GM19099 (cell line): ENCODE results near the gene STUB1.

Experiments
- POLR2A ChIP-seq: IDR thresholded peaks from 3 replicates; pipeline ENCODE4 v1.6.1; 2011; ENCODE audit warnings: low read depth; ENCODE audit not compliant: insufficient read length; ENCODE audit errors: extremely low read depth

STUB1 gene

DNA sequence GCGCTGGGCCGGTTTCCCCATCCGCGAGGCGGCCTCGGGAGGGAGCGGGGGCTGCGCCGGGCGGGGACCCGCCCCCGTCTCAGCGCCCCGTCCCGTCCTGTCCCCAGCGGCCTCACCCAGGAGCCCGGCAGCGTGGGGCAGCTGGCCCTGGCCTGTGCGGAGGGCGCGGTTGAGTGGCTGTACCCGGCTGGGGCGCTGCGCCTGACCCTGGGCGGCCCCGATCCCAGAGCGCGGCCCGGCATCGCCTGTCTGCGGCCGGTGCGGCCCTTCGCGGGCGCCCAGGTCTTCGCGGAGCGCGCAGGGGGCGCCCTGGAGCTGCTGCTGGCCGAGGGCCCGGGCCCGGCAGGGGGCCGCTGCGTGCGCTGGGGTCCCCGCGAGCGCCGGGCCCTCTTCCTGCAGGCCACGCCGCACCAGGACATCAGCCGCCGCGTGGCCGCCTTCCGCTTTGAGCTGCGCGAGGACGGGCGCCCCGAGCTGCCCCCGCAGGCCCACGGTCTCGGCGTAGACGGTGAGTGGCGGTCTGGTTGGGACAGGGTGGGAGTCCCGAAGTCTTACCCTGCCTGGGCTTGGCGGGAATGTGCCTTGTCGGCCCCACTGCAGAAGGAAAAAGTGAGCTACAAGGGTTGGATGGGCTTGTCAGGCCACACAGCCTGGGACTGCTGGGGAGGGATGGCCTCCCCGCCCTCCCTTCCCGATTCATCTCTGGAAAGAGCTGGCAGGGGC lies 35.4 kb downstream of the STUB1 start:
- no peak for TF ChIP-seq POLR2A

GRCh38 chr16:716200-716568 lies 36.0 kb downstream of the STUB1 start:
- no peak for TF ChIP-seq POLR2A

DNA sequence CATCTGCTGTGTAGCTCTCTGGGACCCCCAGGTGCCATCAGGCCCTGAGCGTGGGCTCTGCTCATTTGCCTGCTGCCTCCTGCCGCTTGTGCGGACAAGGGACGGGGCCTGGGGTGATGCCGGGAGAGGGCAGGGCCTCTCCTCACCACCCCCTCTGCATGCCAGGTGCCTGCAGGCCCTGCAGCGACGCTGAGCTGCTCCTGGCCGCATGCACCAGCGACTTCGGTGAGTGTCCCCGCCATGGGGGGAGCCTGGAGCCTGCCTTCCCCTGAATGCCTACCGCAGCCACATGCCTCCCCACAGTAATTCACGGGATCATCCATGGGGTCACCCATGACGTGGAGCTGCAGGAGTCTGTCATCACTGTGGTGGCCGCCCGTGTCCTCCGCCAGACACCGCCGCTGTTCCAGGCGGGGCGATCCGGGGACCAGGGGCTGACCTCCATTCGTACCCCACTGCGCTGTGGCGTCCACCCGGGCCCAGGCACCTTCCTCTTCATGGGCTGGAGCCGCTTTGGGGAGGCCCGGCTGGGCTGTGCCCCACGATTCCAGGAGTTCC lies 36.6 kb downstream of the STUB1 start:
- TF ChIP-seq POLR2A, result no peak

- TF ChIP-seq POLR2A, result no peak
Measured at GRCh38 chr16:717450-718245, 37.4 kb downstream of the STUB1 start.

DNA sequence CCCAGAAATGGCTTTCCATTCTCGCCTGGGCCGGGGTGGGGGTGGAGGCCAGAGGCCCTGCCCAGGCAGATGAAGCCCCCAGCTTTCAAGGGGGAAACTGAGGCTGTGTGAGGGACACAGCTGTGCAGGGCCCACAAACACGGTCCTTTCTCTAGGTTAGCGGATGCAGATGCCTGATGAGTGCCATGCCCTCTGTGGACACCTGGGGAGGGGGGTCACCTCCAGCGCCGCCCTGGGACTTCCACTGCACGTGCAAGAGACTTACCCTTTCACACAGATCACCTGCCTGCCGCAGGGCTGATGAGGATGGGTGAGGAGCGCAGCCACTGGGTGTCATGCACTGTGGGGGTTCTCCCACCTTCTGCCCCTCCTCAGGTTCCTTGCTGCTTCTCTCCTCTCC lies 38.2 kb downstream of the STUB1 start:
- no peak for TF ChIP-seq POLR2A

- no peak for TF ChIP-seq POLR2A
Measured at GRCh38 chr16:718922-719321, 38.7 kb downstream of the STUB1 start.

DNA sequence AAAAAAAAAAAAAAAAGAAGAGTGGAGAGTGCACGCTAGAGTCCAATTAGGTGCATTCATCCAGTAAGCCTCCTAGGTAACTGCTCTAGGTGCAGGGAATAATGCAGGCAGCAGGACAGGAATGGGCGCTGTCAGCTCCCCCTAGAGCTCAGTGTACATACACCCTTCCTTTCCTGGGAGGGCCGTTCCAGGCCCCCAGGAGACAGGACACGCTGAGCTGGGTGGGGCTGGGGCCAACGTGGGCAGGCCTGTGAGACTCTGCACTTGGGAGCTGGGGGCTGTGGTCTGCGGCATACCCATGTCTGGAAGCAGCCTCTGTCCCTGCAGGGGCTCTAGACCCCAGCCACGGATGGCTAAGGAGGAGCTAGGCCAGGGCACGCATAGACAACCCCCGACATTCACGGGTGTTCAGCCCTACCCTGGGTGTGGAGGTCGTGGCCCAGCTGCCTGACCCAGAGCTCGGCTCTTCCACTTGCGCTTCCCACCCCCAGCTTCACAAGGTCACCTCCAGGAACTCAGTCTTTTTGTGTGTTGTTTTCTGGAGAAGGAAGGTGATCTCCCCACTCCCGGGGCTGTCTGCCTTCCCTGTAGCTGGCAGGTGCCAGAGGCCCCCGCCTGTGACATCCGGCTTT lies 39.7 kb downstream of the STUB1 start:
- no peak for TF ChIP-seq POLR2A

DNA sequence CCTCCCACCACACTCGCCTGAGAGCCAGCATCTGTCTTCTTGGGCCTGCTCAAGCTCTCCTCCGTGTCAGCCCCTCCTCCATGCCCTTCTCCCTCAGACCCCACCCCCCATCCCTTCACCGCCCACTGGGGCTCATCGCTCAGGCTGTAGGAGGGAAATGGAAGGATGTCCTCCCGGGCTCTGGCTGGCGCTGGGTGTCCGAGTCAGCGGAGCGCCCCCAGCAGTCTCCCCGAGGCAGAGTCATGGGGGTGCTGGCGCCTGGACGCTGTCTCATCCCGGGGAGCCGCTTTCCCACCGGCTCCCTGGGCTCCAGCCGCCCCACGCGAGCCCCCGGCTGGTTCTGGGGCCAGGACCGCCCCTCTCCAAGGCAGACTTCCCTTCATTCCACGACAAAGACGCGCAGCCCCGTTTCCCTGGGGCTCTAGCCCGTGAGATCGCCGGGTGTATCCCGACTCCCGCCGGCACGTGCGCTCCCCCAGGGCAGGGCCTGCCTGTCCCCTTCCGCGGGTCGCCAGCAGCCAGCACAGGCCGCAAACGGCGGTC lies 40.3 kb downstream of the STUB1 start:
- no peak for TF ChIP-seq POLR2A

DNA sequence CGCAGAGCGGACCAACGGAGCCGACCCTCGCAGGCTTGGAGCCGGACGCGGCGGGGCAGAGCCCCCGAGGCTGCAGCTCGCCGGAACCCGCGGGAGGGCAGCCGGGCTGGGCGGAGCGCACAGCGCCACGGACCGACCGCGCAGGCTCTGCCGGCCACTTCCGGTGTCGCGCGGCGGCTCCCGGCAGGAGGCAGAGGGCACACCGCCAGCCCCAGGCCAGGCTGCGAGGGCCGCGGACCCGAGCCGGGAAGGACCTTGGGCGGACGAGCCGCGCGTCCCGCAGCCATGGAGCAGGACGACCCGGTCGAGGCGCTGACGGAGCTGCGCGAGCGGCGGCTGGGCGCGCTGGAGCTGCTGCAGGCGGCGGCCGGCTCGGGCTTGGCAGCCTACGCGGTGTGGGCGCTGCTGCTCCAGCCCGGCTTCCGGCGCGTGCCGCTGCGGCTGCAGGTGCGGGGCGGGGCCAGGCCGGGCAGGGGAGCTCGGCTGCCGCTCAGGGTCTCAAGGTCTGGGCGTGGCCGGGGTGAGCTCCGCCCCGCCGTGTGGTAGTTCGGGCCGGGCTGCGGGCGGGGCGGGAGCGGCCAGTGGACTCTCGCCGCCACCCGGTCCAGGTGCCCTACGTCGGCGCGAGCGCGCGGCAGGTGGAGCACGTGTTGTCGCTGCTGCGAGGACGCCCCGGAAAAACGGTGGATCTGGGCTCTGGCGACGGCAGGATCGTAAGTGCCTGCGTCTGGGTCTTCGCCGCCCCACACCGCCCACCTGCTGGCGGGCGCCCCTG lies 41.0 kb downstream of the STUB1 start, which contains the start of gene ANTKMT:
TSS of gene ANTKMT (plus strand) at position 157 of the 775 bp plus-strand sequence. CDS start at position 286, 129 bp downstream.
- peak; percentile 96 for TF ChIP-seq POLR2A

DNA sequence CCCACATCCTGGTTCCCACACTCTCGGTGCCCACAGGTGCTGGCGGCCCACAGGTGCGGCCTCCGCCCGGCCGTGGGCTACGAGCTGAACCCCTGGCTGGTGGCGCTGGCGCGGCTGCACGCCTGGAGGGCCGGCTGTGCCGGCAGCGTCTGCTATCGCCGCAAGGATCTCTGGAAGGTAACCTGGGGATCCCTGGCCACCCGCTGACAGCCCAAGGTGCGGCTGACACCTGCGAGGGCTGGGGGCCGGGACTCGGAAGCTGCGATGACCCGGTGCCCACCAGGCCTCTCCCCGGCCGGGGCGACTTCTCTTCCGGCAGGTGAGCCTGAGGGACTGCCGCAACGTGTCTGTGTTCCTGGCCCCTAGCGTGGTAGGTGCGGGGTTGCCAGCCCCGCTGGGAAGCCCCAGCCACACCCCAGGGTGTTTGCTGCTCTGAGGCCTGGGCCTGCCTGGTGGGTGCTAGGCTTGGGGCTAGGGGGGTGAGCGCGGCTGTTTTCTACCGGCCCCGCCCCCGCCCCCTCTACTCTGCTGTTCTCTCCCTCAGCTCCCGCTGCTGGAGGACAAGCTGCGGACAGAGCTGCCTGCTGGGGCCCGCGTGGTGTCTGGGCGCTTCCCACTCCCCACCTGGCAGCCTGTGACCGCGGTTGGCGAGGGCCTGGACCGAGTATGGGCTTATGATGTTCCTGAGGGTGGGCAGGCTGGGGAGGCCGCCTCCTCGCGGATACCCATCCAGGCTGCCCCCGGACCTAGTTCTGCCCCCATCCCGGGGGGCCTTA lies 41.7 kb downstream of the STUB1 start:
- TF ChIP-seq POLR2A, result no peak

DNA sequence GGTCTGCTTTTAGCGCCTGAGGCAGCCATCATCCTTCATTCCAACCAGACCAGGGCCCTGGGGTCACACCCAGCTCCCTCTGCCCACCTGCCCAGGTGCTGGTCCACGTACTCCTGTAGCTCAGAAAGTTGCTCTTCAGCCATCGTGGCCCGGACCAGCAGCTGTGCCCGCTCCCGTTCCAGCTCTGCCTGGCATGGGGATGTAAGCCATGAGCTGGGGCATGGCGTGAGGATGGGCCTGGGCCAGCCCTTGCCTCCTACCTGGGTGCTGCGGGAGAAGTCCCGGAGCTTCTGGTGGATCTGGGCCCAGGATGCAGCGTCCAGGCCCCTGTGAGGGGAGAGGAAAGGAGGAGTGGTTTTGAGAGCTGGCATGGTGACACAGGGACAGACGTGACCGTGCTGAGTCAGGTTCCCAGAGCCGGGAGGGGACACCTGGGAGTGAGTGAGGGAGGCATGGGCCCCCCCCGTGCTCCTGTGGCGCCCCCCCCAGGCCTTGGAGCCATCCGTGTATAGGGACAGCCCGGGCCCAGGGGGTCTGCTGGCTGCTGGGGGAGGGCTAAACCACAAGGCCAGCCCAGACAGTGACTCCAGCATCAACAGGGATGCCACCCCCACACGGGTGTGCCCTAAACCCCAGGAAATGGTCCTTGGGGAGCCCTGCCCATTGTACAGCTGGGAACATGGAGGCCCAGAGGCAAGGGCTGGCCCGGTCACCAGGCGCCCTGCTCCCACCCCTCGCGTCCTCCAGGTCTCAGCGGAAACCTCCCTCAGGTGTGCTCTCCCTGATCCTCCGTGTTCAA lies 42.8 kb downstream of the STUB1 start:
- no peak for TF ChIP-seq POLR2A

GRCh38 chr16:723695-724094 lies 43.5 kb downstream of the STUB1 start:
- TF ChIP-seq POLR2A, result no peak
